ENCODE data around the gene PDE2A. TPM values are rescaled to one million over a fixed set of nuclear protein-coding genes. Genes with fewer than 3 reads are reported as not detected.

The PDE2A gene
- polyA plus RNA-seq, 3 donors, result 11.2 to 84.8 (median 40.8) TPM

DNA sequence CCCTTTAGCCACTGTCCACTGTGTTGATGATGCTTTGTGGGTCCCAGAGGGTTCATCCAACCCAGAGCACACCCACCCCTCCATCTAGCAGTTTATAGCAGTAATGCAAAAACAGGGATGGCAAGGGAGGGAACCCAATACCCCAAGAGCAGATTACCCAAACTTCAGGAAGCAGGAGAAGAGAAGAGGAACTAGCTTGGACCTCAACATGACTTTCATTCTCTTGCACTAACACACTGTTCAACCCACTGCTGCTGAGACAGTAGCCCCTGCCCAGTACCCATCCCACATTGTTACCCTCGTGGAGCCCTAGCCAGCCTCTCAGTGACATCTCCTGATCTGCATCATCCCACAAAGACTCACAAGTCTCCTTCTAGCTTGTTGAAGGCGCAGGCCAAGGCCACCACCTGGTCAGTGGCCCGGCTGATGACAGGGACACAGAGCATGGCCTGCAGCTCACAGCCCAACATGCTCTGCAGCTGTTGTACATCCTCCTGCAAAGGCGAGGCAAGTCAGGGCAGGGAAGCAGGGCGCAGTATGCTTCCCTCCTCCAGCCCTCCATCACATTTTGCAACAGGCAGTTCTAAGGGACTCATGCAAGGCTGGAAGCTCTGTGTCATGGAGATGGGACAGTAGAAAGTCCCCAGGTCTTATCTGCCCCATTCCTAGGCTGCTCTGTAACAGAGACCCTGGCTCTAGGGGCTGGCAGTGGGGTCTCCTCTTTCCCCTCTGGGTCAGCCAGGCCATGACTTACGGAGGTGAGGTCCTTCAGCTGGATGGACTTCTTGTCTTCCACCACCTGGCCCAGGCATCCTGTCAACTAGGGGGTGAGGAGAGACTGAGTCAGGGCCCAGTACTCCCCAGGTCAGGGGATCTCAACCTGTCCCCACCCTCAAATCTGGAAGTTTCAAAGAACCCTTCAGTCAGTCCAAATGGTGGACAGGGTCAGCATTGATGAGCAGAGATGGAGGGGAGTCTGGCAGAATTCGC is 85.5 kb downstream of the PDE2A start:
- WGBS, 3 donors, result 86 to 92% (median 91%) methylated on average over 7 of the region's 7 CpGs
- no peak overlapping the region for H3K27ac ChIP-seq (ENCODE audit: low read depth, low read length)

DNA sequence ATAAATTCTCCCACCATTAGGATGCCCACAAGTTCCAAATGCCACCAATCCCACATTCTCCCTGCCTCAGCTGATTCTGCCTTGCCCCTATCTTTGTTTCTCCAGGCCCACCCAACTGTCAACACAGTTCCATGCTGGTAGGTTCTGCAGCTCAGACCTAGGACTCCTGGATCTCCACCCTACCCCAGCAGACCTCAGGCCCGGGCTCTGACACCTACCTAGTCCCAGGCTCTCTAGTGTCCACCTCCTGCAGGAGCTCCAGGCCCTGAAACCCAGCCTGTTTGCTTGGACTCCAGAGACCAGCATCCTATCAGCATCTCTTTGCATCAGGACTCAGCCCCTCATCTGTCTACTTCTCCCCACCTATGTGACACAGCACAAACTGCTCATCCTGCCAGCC is 86.5 kb downstream of the PDE2A start:
- no peak overlapping the region for H3K27ac ChIP-seq (ENCODE audit: low read depth, low read length)
- WGBS, 3 donors, result 67 to 96% (median 81%) methylated on average over 1 of the region's 1 CpG

- WGBS, 3 donors, result 79 to 87% (median 79%) methylated on average over 7 of the region's 7 CpGs
Observed at GRCh38 chr11:72586321-72587090, 87.7 kb downstream of the PDE2A start.

DNA sequence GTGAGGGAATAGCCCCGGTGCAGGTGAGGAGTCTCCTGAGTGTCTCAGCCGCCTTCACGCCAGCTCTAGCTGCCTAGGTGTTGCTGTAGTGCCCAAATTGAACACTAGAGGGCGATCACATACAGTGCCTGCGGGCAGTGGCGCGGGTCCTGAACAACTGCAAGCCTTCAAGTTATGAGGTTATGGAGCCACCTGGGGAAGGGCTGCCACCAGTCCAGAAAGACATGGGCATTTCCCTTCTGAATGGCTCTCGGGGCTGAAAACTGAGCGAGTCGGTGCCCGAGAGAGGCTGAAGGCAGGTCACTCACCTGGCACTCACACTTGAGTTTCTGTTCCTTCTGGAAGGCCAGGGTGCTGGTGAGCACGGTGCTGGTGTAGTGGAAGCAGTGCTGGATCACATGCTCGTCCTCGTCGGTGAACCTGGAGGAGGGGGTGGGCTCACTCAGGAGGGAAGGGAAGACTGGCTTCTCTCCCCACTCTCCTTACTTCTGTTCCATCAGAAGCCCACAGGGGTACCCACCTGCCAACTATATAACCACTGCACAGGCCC is 88.4 kb downstream of the PDE2A start:
- no peak overlapping the region for H3K27ac ChIP-seq (ENCODE audit: low read depth, low read length)
- 12 to 17% (median 13%) methylated on average over 12 to 15 of the region's 15 CpGs for WGBS, 3 donors

More at GRCh38 chr11:72586321-72587090, 87.7 kb downstream of the PDE2A start:
- H3K27ac ChIP-seq (ENCODE audit: low read depth, low read length), result no peak overlapping the region

DNA sequence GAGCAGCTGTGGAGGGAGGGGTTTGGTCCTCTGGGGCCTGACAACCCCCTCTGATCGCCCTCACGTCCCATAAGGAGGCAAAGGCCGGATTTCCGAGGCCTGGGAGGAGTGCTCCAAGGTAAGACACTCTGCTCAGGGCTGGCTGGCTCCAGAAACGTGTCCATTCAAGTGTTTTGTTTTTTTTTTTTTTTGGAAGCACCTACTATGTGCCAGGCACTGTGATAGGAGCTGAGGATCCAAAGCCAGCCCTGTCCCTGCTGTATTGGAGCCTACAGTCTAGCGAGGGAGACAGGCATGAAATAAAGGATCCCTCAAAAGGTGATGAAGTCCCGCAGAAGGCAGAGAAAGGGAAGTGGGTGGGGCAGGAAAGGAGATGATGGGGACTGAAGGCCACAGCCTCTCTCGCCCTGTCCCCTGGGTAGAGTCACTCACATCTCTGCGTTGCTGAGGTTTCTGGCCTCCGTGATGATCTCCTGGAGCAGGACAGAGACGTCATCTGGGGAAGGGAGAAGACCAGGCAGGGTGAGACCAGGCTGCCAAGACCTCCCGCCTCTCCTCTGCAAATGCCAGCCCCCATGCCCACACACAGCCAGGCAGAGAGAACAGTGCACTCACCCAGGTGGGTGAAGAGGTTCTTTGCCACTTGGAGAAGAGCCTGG is 89.2 kb downstream of the PDE2A start:
- 31 to 40% (median 31%) methylated on average over 12 of the region's 12 CpGs for WGBS, 3 donors
- H3K27ac ChIP-seq (ENCODE audit: low read depth, low read length), result no peak overlapping the region

- 20 to 33% (median 29%) methylated on average over 55 to 59 of the region's 59 CpGs for WGBS, 3 donors
- no peak overlapping the region for H3K27ac ChIP-seq (ENCODE audit: low read depth, low read length)
Observed at GRCh38 chr11:72584293-72584938, 89.8 kb downstream of the PDE2A start.

DNA sequence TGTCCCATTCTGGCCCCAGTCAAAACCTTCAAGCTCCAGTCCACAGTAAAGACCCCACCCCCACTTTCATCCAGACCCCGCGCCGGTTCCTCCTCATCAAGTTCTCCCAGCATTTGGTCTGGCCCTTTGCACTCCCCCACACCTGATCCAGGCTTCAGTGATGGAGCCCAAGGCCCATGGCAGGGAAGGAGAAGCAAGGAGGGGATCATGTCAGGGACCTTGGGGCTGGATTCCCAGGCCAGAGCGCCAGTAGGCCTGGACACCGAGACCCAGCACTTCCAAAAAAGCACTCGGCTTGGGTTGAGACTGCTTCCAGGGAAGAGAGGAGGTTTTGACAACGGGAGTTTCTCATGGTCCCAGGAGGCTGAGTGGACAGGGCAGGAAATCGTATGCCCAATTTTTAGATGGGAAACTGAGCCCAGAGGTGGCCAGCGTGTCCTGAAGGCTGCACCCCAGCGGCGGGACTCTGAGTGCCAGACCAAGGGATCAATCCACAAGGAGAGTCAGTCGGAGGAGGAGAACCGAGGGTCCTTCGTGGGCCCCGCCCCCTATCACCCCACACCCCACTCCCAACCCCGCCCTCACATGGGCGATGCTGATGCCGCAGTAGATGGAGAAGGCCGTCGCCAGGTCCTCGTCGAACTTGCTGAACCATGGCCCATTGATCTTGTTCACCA is 90.5 kb downstream of the PDE2A start:
- WGBS, 3 donors, result 55 to 79% (median 76%) methylated on average over 22 of the region's 22 CpGs
- no peak overlapping the region for H3K27ac ChIP-seq (ENCODE audit: low read depth, low read length)

DNA sequence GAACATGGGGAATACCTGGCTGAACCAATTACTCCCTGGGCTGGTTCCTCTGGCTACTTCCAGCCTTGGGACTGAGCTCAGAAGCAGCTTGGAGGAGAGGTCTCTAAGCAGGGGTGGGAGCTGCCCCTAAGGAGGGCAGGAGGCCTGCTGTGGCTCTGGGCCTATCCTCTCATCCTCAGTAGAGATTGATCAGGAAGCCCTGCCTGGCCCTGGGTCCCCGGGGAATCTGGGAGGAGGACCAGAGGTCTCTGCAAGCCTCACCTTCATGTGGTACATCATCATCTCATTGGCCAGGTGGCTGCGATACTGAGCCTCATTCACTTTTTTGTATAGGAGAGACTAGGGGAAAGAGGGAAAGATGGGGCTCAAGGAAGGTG is 91.1 kb downstream of the PDE2A start:
- H3K27ac ChIP-seq (ENCODE audit: low read depth, low read length), result no peak overlapping the region
- WGBS, 3 donors, result 50 to 82% (median 69%) methylated on average over 2 of the region's 2 CpGs

- H3K27ac ChIP-seq (ENCODE audit: low read depth, low read length), result no peak overlapping the region
- 85 to 94% (median 87%) methylated on average over 14 of the region's 14 CpGs for WGBS, 3 donors
Observed at GRCh38 chr11:72582206-72583176, 91.7 kb downstream of the PDE2A start.

DNA sequence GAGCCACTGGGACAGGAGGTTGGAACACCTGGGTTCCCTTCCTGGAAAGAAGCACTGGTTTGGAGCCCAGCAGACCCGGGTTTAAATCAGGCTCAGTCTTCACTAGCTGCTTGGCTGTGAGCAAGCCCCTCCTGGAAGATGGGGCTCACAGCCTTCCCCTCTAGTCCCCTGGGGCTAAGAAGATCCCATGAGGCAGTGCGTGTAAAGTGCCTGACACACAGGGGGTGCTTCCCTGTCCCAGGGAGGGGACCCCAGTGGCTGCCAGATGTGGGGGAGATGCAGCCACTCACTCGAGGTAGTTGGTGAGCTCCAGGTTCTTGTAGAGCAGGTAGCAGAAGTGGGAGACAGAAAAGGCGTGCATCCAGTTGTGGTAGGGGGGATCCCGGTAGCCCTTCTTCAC is 93.2 kb downstream of the PDE2A start:
- H3K27ac ChIP-seq (ENCODE audit: low read depth, low read length), result no peak overlapping the region
- WGBS, 3 donors, result 70 to 80% (median 76%) methylated on average over 5 of the region's 5 CpGs

DNA sequence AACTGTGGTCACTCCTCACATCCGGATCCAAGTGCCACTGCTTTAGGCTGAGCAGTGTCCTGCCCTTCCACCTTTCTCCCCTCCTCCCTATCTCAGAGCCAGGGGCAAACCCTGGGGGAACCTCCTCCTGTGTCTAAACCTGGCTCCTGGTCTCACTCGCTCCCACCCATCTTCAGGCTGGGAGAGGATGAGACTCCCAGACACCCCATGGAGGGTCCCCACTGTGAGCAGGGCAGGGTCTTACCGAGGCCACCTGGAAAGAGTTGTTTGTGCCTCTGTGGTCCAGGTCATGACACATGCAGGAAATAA is 93.6 kb downstream of the PDE2A start:
- 45 to 65% (median 64%) methylated on average over 3 of the region's 3 CpGs for WGBS, 3 donors

GRCh38 chr11:72579816-72580641 is 94.2 kb downstream of the PDE2A start:
- WGBS, 3 donors, result 63 to 76% (median 75%) methylated on average over 10 of the region's 10 CpGs
- H3K27ac ChIP-seq (ENCODE audit: low read depth, low read length), result no peak overlapping the region

More for the DNA sequence above, 93.6 kb downstream of the PDE2A start:
- no peak overlapping the region for H3K27ac ChIP-seq (ENCODE audit: low read depth, low read length)

DNA sequence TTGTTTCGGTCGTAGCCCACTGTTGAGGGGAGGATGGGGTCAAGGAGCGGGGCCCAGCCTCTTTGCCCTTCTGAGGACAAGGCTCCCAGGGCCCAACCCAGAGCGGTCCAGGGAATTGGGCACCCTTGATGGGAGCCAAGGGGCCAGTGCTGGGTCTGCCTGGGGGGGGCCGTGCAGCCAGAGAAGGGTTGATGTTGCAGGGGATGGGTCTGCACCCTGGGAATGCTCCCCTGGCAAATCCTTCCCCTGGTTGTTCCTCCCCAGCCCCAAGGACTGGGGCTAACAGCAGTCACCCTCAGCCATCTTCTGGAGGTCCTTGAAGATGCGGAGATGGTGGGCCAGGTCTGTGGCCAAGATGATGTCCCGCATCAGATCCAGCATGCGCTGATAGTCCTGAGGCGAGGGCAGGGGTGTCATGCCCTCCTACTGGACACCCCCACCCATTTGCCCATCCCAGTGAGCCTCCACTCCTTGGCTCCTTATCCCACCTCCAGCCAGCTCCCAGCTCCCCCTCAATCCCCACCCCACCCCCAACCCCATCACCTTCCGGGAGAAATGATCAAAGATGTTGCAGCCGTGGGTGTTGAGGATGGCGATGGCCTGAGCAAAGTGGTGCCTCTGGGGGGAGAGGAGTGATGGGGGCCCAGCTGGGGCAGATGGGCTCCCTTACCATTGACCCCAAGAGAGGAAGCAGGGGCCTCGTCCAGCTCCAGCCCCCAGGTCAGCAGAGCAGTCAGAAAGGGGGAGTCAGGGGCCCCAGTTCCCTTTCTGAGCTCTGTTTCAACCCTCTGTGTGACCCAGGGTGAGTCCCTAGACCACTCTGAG is 95.0 kb downstream of the PDE2A start:
- H3K27ac ChIP-seq (ENCODE audit: low read depth, low read length), result no peak overlapping the region
- 78 to 86% (median 83%) methylated on average over 11 to 13 of the region's 13 CpGs for WGBS, 3 donors

GRCh38 chr11:72578566-72578965 is 95.7 kb downstream of the PDE2A start:
- WGBS, 3 donors, result 83 to 93% (median 93%) methylated on average over 5 of the region's 5 CpGs

GRCh38 chr11:72578051-72578450 is 96.2 kb downstream of the PDE2A start:
- 89 to 97% (median 92%) methylated on average over 6 of the region's 6 CpGs for WGBS, 3 donors
- no peak overlapping the region for H3K27ac ChIP-seq (ENCODE audit: low read depth, low read length)

More at GRCh38 chr11:72578566-72578965, 95.7 kb downstream of the PDE2A start:
- no peak overlapping the region for H3K27ac ChIP-seq (ENCODE audit: low read depth, low read length)
